Measurements from ENCODE around the gene VDAC2.

The VDAC2 gene

GRCh38 chr10:75236178-75236825, 25.7 kb downstream of the VDAC2 start:
- no peaks in the 10 kb centered on the region for H3K9me3 ChIP-seq (ENCODE audit: control insufficient read depth, low read length)
- H3K27ac ChIP-seq (ENCODE audit: insufficient read depth, low read length, poor library complexity, severe bottlenecking), result peak overlapping the region; percentile 47
- peaks cover 12% of the 10 kb centered on the region for H3K36me3 ChIP-seq (ENCODE audit: control insufficient read depth, insufficient read depth, low read length)
- DNase-seq, result no peak
- peaks cover 18% of the 10 kb centered on the region for H3K4me1 ChIP-seq (ENCODE audit: control insufficient read depth, insufficient read depth, low read length, poor library complexity, severe bottlenecking)
- H3K27me3 ChIP-seq (replicated peaks; ENCODE audit: control insufficient read depth, insufficient read depth, low read length, poor library complexity, severe bottlenecking), result no peaks in the 10 kb centered on the region
- H3K4me3 ChIP-seq (ENCODE audit: insufficient read depth, low read depth, low read length, poor library complexity, severe bottlenecking), result peak overlapping the region; percentile 76

- no peak overlapping the region for H3K4me3 ChIP-seq (ENCODE audit: insufficient read depth, low read depth, low read length, poor library complexity, severe bottlenecking)
- no peaks in the 10 kb centered on the region for H3K36me3 ChIP-seq (ENCODE audit: control insufficient read depth, insufficient read depth, low read length)
- H3K27me3 ChIP-seq (replicated peaks; ENCODE audit: control insufficient read depth, insufficient read depth, low read length, poor library complexity, severe bottlenecking), result no peaks in the 10 kb centered on the region
- no peaks in the 10 kb centered on the region for H3K9me3 ChIP-seq (ENCODE audit: control insufficient read depth, low read length)
- DNase-seq, result no peak
- H3K27ac ChIP-seq (ENCODE audit: insufficient read depth, low read length, poor library complexity, severe bottlenecking), result no peak overlapping the region
- H3K4me1 ChIP-seq (ENCODE audit: control insufficient read depth, insufficient read depth, low read length, poor library complexity, severe bottlenecking), result peaks cover 16% of the 10 kb centered on the region
These were observed 27.8 kb downstream of the VDAC2 start for GRCh38 chr10:75238182-75239095.

- H3K4me1 ChIP-seq (ENCODE audit: control insufficient read depth, insufficient read depth, low read length, poor library complexity, severe bottlenecking), result peaks cover 11% of the 10 kb centered on the region
- no peak overlapping the region for H3K4me3 ChIP-seq (ENCODE audit: insufficient read depth, low read depth, low read length, poor library complexity, severe bottlenecking)
- H3K27me3 ChIP-seq (replicated peaks; ENCODE audit: control insufficient read depth, insufficient read depth, low read length, poor library complexity, severe bottlenecking), result no peaks in the 10 kb centered on the region
- no peak for DNase-seq
- H3K27ac ChIP-seq (ENCODE audit: insufficient read depth, low read length, poor library complexity, severe bottlenecking), result no peak overlapping the region
- H3K9me3 ChIP-seq (ENCODE audit: control insufficient read depth, low read length), result no peaks in the 10 kb centered on the region
- no peaks in the 10 kb centered on the region for H3K36me3 ChIP-seq (ENCODE audit: control insufficient read depth, insufficient read depth, low read length)
These were observed 28.6 kb downstream of the VDAC2 start for GRCh38 chr10:75239096-75239790.

GRCh38 chr10:75240329-75241076, 29.9 kb downstream of the VDAC2 start:
- Histone ChIP-seq H3K9me3 (ENCODE audit: control insufficient read depth, low read length) (no peaks in the 10 kb centered on the region), H3K36me3 (ENCODE audit: control insufficient read depth, insufficient read depth, low read length) (no peaks in the 10 kb centered on the region), H3K27ac (ENCODE audit: insufficient read depth, low read length, poor library complexity, severe bottlenecking) (no peak overlapping the region), H3K4me3 (ENCODE audit: insufficient read depth, low read depth, low read length, poor library complexity, severe bottlenecking) (no peak overlapping the region), H3K4me1 (ENCODE audit: control insufficient read depth, insufficient read depth, low read length, poor library complexity, severe bottlenecking) (peaks cover 3% of the 10 kb centered on the region), H3K27me3 (replicated peaks; ENCODE audit: control insufficient read depth, insufficient read depth, low read length, poor library complexity, severe bottlenecking) (no peaks in the 10 kb centered on the region)
- DNase-seq, result no peak

GRCh38 chr10:75243426-75243825, 32.8 kb downstream of the VDAC2 start:
- Histone ChIP-seq H3K4me1 (ENCODE audit: control insufficient read depth, insufficient read depth, low read length, poor library complexity, severe bottlenecking) (no peaks in the 10 kb centered on the region), H3K27ac (ENCODE audit: insufficient read depth, low read length, poor library complexity, severe bottlenecking) (no peak overlapping the region), H3K36me3 (ENCODE audit: control insufficient read depth, insufficient read depth, low read length) (no peaks in the 10 kb centered on the region), H3K9me3 (ENCODE audit: control insufficient read depth, low read length) (no peaks in the 10 kb centered on the region), H3K4me3 (ENCODE audit: insufficient read depth, low read depth, low read length, poor library complexity, severe bottlenecking) (no peak overlapping the region), H3K27me3 (replicated peaks; ENCODE audit: control insufficient read depth, insufficient read depth, low read length, poor library complexity, severe bottlenecking) (no peaks in the 10 kb centered on the region)
- no peak for DNase-seq

GRCh38 chr10:75244487-75245353, 34.1 kb downstream of the VDAC2 start:
- H3K27me3 ChIP-seq (replicated peaks; ENCODE audit: control insufficient read depth, insufficient read depth, low read length, poor library complexity, severe bottlenecking), result no peaks in the 10 kb centered on the region

GRCh38 chr10:75245354-75246250, 35.0 kb downstream of the VDAC2 start:
- Histone ChIP-seq H3K4me3 (ENCODE audit: insufficient read depth, low read depth, low read length, poor library complexity, severe bottlenecking) (no peak overlapping the region), H3K4me1 (ENCODE audit: control insufficient read depth, insufficient read depth, low read length, poor library complexity, severe bottlenecking) (no peaks in the 10 kb centered on the region), H3K27ac (ENCODE audit: insufficient read depth, low read length, poor library complexity, severe bottlenecking) (no peak overlapping the region), H3K27me3 (replicated peaks; ENCODE audit: control insufficient read depth, insufficient read depth, low read length, poor library complexity, severe bottlenecking) (no peaks in the 10 kb centered on the region), H3K9me3 (ENCODE audit: control insufficient read depth, low read length) (no peaks in the 10 kb centered on the region), H3K36me3 (ENCODE audit: control insufficient read depth, insufficient read depth, low read length) (no peaks in the 10 kb centered on the region)
- no peak for DNase-seq

More at GRCh38 chr10:75244487-75245353, 34.1 kb downstream of the VDAC2 start:
- H3K27ac ChIP-seq (ENCODE audit: insufficient read depth, low read length, poor library complexity, severe bottlenecking), result no peak overlapping the region
- H3K36me3 ChIP-seq (ENCODE audit: control insufficient read depth, insufficient read depth, low read length), result no peaks in the 10 kb centered on the region
- no peak for DNase-seq
- H3K4me1 ChIP-seq (ENCODE audit: control insufficient read depth, insufficient read depth, low read length, poor library complexity, severe bottlenecking), result no peaks in the 10 kb centered on the region
- no peaks in the 10 kb centered on the region for H3K9me3 ChIP-seq (ENCODE audit: control insufficient read depth, low read length)
- no peak overlapping the region for H3K4me3 ChIP-seq (ENCODE audit: insufficient read depth, low read depth, low read length, poor library complexity, severe bottlenecking)

- Histone ChIP-seq H3K9me3 (ENCODE audit: control insufficient read depth, low read length) (no peaks in the 10 kb centered on the region), H3K4me3 (ENCODE audit: insufficient read depth, low read depth, low read length, poor library complexity, severe bottlenecking) (no peak overlapping the region), H3K4me1 (ENCODE audit: control insufficient read depth, insufficient read depth, low read length, poor library complexity, severe bottlenecking) (no peaks in the 10 kb centered on the region), H3K27ac (ENCODE audit: insufficient read depth, low read length, poor library complexity, severe bottlenecking) (no peak overlapping the region), H3K27me3 (replicated peaks; ENCODE audit: control insufficient read depth, insufficient read depth, low read length, poor library complexity, severe bottlenecking) (no peaks in the 10 kb centered on the region), H3K36me3 (ENCODE audit: control insufficient read depth, insufficient read depth, low read length) (no peaks in the 10 kb centered on the region)
- DNase-seq, result no peak
These were observed 35.9 kb downstream of the VDAC2 start for GRCh38 chr10:75246506-75246905.
